Keratinocyte (primary cell): ENCODE results near the gene LCORL. TPM values are rescaled to one million over a fixed set of nuclear protein-coding genes. Genes with fewer than 3 reads are reported as not detected.

ENCODE experiments used
- DNase-seq: peaks from one replicate; pipeline ENCODE4 v3.0.0-alpha.2; 2011; ENCODE audit warnings: low read depth, missing footprints, low spot score
- FAIRE-seq: peaks from 2 replicates; lab custom pipeline; 2011; peaks lifted over from hg19 to GRCh38; lab: Jason Lieb, UNC
- H2AFZ ChIP-seq: 2 replicates; pipeline ENCODE4 v1.6.0; 2012; ENCODE audit warnings: low read length, control low read depth, inconsistent platforms; ENCODE audit not compliant: control insufficient read depth
- H3K27ac ChIP-seq: 2 replicates; pipeline ENCODE4 v1.5.1; 2011; ENCODE audit warnings: low read length; ENCODE audit not compliant: control insufficient read depth, insufficient read depth
- H3K27me3 ChIP-seq: 3 replicates; pipeline ENCODE4 v1.6.0; 2011; ENCODE audit warnings: low read length; ENCODE audit not compliant: control insufficient read depth, insufficient read depth; ENCODE audit errors: extremely low read depth
- H3K36me3 ChIP-seq, 2 experiments: 2 replicates in 1 of 2; 3 replicates in 1 of 2; pipeline ENCODE4 v1.5.1; 2011; ENCODE audit warnings: low read length in 2 of 2, mild to moderate bottlenecking in 1 of 2; ENCODE audit not compliant: control insufficient read depth in 2 of 2, insufficient read depth in 2 of 2; ENCODE audit errors: extremely low read depth in 1 of 2
- H3K4me1 ChIP-seq: 3 replicates; pipeline ENCODE4 v1.5.1; 2011; ENCODE audit warnings: low read length; ENCODE audit not compliant: control insufficient read depth, insufficient read depth; ENCODE audit errors: extremely low read depth
- H3K4me2 ChIP-seq: 3 replicates; pipeline ENCODE4 v1.6.0; 2011; ENCODE audit warnings: low read depth, low read length; ENCODE audit not compliant: control insufficient read depth, insufficient read depth; ENCODE audit errors: extremely low read depth
- H3K4me3 ChIP-seq, 3 experiments: fragments of 200-600 bp in 1 of 3; sonication (generic) in 1 of 3; 2 replicates in 2 of 3; 3 replicates in 1 of 3; pipeline ENCODE4 v1.5.1; 2011 to 2016; ENCODE audit warnings: low read length in 3 of 3, mild to moderate bottlenecking in 3 of 3, control low read depth in 2 of 3, inconsistent platforms in 1 of 3, low read depth in 1 of 3, mixed read lengths in 1 of 3, mixed run types in 1 of 3, moderate library complexity in 1 of 3; ENCODE audit not compliant: control insufficient read depth in 2 of 3, insufficient read depth in 2 of 3; ENCODE audit errors: extremely low read depth in 1 of 3
- H3K79me2 ChIP-seq: 2 replicates; pipeline ENCODE4 v1.6.0; 2012; ENCODE audit warnings: low read length; ENCODE audit not compliant: control insufficient read depth, insufficient read depth
- H3K9ac ChIP-seq: 3 replicates; pipeline ENCODE4 v1.6.0; 2011; ENCODE audit warnings: low read length; ENCODE audit not compliant: control insufficient read depth, insufficient read depth; ENCODE audit errors: extremely low read depth
- H3K9me1 ChIP-seq: 3 replicates; pipeline ENCODE4 v1.6.0; 2011; ENCODE audit warnings: low read length; ENCODE audit not compliant: control insufficient read depth, insufficient read depth; ENCODE audit errors: extremely low read depth
- H3K9me3 ChIP-seq: 2 replicates; pipeline ENCODE4 v1.5.1; 2012; ENCODE audit warnings: low read depth, low read length; ENCODE audit not compliant: control insufficient read depth
- H4K20me1 ChIP-seq: 3 replicates; pipeline ENCODE4 v1.6.0; 2011; ENCODE audit warnings: low read length; ENCODE audit not compliant: control insufficient read depth, insufficient read depth; ENCODE audit errors: extremely low read depth
- EZH2 ChIP-seq: IDR thresholded peaks from one replicate; pipeline ENCODE4 v1.6.1; 2012; ENCODE audit warnings: inconsistent platforms, mild to moderate bottlenecking, low read length, moderate library complexity
- dilution Hi-C: fragments of 300-500 bp; cut with MboI; formaldehyde crosslinking; loops from one replicate; pipeline ENCODE4 v1.7.0; 2020; ENCODE audit warnings: low sequenced_read_pairs; ENCODE audit not compliant: extremely low pct_ligation_motif_present
- polyA plus RNA-seq, 5 experiments: library from polyadenylated mRNA; depleted of rRNA in 3 of 5; stranded (reverse) in 3 of 5; stranded (forward) in 1 of 5; unstranded in 1 of 5; fragments of >200 nt; gene quantifications; 1 replicate in 1 of 5; 2 replicates in 3 of 5; 3 replicates in 1 of 5; pipeline versions ENCODE4 v1.2.1 to v1.2.3, GENCODE V29; 2011 to 2012; ENCODE audit warnings: missing spikeins in 2 of 5, low read depth in 1 of 5, low replicate concordance in 1 of 5
- TF ChIP-seq, protein P1 (sequence below), 3 experiments: IDR thresholded peaks in 1 of 3; conservative IDR thresholded peaks in 1 of 3; optimal IDR thresholded peaks in 1 of 3; 2 replicates in 2 of 3; 3 replicates in 1 of 3; pipeline versions ENCODE3 to v1.5.1; 2011; ENCODE audit warnings: low read length in 3 of 3, mild to moderate bottlenecking in 3 of 3, moderate library complexity in 2 of 3, control low read depth in 1 of 3, inconsistent platforms in 1 of 3; ENCODE audit not compliant: insufficient read depth in 2 of 3; ENCODE audit errors: extremely low read depth in 1 of 3

Gene LCORL
- polyA plus RNA-seq, 1 donor (not counting 4 experiments of a cell fraction or from before 2014, with no cell fraction given) = 3.3 TPM

GRCh38 chr4:17933126-17933525 is 88.4 kb downstream of the LCORL start:
- H4K20me1 ChIP-seq = no peaks in the 10 kb centered on the region
- no peak for TF ChIP-seq EZH2
- TF ChIP-seq, protein P1, sequence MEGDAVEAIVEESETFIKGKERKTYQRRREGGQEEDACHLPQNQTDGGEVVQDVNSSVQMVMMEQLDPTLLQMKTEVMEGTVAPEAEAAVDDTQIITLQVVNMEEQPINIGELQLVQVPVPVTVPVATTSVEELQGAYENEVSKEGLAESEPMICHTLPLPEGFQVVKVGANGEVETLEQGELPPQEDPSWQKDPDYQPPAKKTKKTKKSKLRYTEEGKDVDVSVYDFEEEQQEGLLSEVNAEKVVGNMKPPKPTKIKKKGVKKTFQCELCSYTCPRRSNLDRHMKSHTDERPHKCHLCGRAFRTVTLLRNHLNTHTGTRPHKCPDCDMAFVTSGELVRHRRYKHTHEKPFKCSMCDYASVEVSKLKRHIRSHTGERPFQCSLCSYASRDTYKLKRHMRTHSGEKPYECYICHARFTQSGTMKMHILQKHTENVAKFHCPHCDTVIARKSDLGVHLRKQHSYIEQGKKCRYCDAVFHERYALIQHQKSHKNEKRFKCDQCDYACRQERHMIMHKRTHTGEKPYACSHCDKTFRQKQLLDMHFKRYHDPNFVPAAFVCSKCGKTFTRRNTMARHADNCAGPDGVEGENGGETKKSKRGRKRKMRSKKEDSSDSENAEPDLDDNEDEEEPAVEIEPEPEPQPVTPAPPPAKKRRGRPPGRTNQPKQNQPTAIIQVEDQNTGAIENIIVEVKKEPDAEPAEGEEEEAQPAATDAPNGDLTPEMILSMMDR (optimal IDR thresholded peaks at IDR 0.05 in 1 of 3, IDR thresholded peaks at IDR 0.05 in 1 of 3, conservative IDR thresholded peaks at IDR 0.05 in 1 of 3; ENCODE audit: extremely low read depth in 1 of 3, insufficient read depth in 2 of 3, low read length in 3 of 3) = no peak
- no peak overlapping the region for H3K4me3 ChIP-seq
- FAIRE-seq (no peak), DNase-seq (no peak)
- H3K9me1 ChIP-seq = no peaks in the 10 kb centered on the region
- no peak overlapping the region for H3K4me2 ChIP-seq
- no peaks in the 10 kb centered on the region for H3K27me3 ChIP-seq
- peaks cover 7% of the 10 kb centered on the region for H3K4me1 ChIP-seq
- H3K36me3 ChIP-seq = peaks cover 0 to 2% of the 10 kb centered on the region in 2 experiments
- H3K27ac ChIP-seq = no peak overlapping the region
- H3K9ac ChIP-seq = no peak overlapping the region
- H3K79me2 ChIP-seq = no peaks in the 10 kb centered on the region
- no peak overlapping the region for H2AFZ ChIP-seq
- no peaks in the 10 kb centered on the region for H3K9me3 ChIP-seq
- dilution Hi-C loops = no loop called here

DNA sequence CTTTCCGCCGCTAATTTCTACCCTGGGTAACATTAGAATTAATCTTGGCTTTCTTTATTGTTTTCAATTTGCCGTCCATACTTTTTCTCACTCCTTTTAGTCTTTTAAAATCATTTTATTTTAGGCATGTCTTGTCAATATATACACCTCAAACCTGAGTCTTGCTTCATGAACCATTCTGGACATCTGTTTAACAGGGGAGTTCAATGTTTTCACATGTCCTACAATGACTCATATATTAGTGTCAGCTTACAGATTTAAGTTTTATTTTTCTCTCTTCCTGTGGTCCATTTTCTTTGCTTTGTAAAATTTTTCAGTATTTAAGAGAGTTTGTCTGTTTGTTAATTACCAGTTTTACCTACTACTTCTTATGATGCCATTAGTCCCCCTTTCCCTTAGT is 89.5 kb downstream of the LCORL start:
- Histone ChIP-seq H3K4me2 (no peak overlapping the region), H4K20me1 (no peaks in the 10 kb centered on the region), H3K4me3 (no peak overlapping the region), H3K27me3 (no peaks in the 10 kb centered on the region), H3K9me3 (no peaks in the 10 kb centered on the region), H3K9me1 (no peaks in the 10 kb centered on the region), H3K79me2 (no peaks in the 10 kb centered on the region), H3K27ac (no peak overlapping the region), H3K36me3 (peaks cover 0 to 2% of the 10 kb centered on the region in 2 experiments), H3K4me1 (peaks cover 7% of the 10 kb centered on the region), H3K9ac (no peak overlapping the region), H2AFZ (no peak overlapping the region)
- TF ChIP-seq, protein P1 (optimal IDR thresholded peaks at IDR 0.05 in 1 of 3, IDR thresholded peaks at IDR 0.05 in 1 of 3, conservative IDR thresholded peaks at IDR 0.05 in 1 of 3; ENCODE audit: extremely low read depth in 1 of 3, insufficient read depth in 2 of 3, low read length in 3 of 3) = no peak
- no peak for TF ChIP-seq EZH2
- dilution Hi-C loops = no loop called here
- DNase-seq = peak; percentile 4
- FAIRE-seq = no peak
